Spleen (tissue), 11 donors: Measurements from ENCODE around the gene REXO1. TPM values are rescaled to one million over a fixed set of nuclear protein-coding genes. Genes with fewer than 3 reads are reported as not detected.

ENCODE experiments used
- DNase-seq: peaks from one replicate; pipeline ENCODE4 v3.0.0-alpha.2; 2020
- H3K27ac ChIP-seq, 8 donors: fragments of 200-600 bp; sonication (generic) in 7 of 8; 1 replicate in 4 of 8; 2 replicates in 4 of 8; pipeline versions ENCODE4 v1.5.0 to v1.8.0; 2016 to 2021; ENCODE audit warnings: inconsistent platforms in 4 of 8, mild to moderate bottlenecking in 4 of 8, moderate library complexity in 1 of 8
- H3K27me3 ChIP-seq, 7 donors: fragments of 200-600 bp; sonication (generic) in 6 of 7; replicated peaks in 1 of 7; 1 replicate in 4 of 7; 2 replicates in 3 of 7; pipeline versions ENCODE4 v1.5.0 to v1.8.0; 2016 to 2021; ENCODE audit warnings: inconsistent platforms in 3 of 7, mild to moderate bottlenecking in 1 of 7
- H3K36me3 ChIP-seq, 6 donors: fragments of 200-600 bp; sonication (generic) in 5 of 6; 1 replicate in 4 of 6; 2 replicates in 2 of 6; pipeline versions ENCODE4 v1.5.0 to v1.8.0; 2016 to 2021; ENCODE audit warnings: inconsistent platforms in 2 of 6
- H3K4me1 ChIP-seq, 6 donors: fragments of 200-600 bp; sonication (generic) in 5 of 6; 1 replicate in 3 of 6; 2 replicates in 3 of 6; pipeline versions ENCODE4 v1.5.0 to v1.8.0; 2016 to 2021; ENCODE audit warnings: inconsistent platforms in 3 of 6
- H3K4me3 ChIP-seq, 8 donors: fragments of 200-600 bp; sonication (generic) in 7 of 8; 1 replicate in 4 of 8; 2 replicates in 4 of 8; pipeline versions ENCODE4 v1.5.0 to v1.8.0; 2016 to 2021; ENCODE audit warnings: inconsistent platforms in 4 of 8, mild to moderate bottlenecking in 4 of 8, moderate library complexity in 2 of 8
- H3K9me3 ChIP-seq, 8 donors: fragments of 200-600 bp; sonication (generic) in 7 of 8; 1 replicate in 4 of 8; 2 replicates in 4 of 8; pipeline versions ENCODE4 v1.5.0 to v1.8.0; 2016 to 2021; ENCODE audit warnings: inconsistent platforms in 4 of 8
- CTCF ChIP-seq, 11 experiments: fragments of 200-600 bp in 7 of 11; fragments of 450-650 bp in 4 of 11; sonication (generic) in 4 of 11; IDR thresholded peaks in 8 of 11; conservative IDR thresholded peaks in 3 of 11; 1 replicate in 7 of 11; 2 replicates in 4 of 11; pipeline versions ENCODE4 v1.4.0 to v1.8.0; 2016 to 2021; ENCODE audit warnings: antibody characterized with exemption in 11 of 11, inconsistent platforms in 4 of 11, mild to moderate bottlenecking in 1 of 11
- POLR2A ChIP-seq, 3 donors: fragments of 450-650 bp; IDR thresholded peaks; one replicate each; pipeline ENCODE4 v1.5.1; 2017; ENCODE audit warnings: antibody characterized with exemption in 3 of 3, mild to moderate bottlenecking in 1 of 3
- POLR2AphosphoS5 ChIP-seq, 3 donors: sonication (generic); formaldehyde crosslinking; IDR thresholded peaks; one replicate each; pipeline ENCODE4 v1.5.1; 2017; ENCODE audit warnings: antibody characterized with exemption in 3 of 3
- WGBS, 5 donors: extraction: QIAGEN DNeasy Blood & Tissue Kit in 3 of 5; methylation state at CpG; one replicate each; pipeline versions ENCODE4 v1.1.5 to v1.1.7; 2013 to 2018; 5-methylcytosine and 5-hydroxymethylcytosine counted together
- intact Hi-C: fragments of 100-400 bp; cut with DNase I; formaldehyde crosslinking; loops from one replicate; pipeline ENCODE4 v1.15.0; 2023; ENCODE audit warnings: low total_unique reads
- polyA plus RNA-seq, 3 donors: library from polyadenylated mRNA; stranded (reverse); fragments of 200-250 nt; gene quantifications; one replicate each; pipeline ENCODE4 v1.2.1, GENCODE V29; 2013
- total RNA-seq, 7 donors: library from RNA; depleted of rRNA in 3 of 7; stranded (reverse); fragments of >200 nt in 3 of 7; fragmentation: NEBNext Ultra II Directional in 4 of 7; extraction: Animal tissue kit (Norgen Biotek cat#: 25700) in 4 of 7; gene quantifications; one replicate each; pipeline versions ENCODE4 v1.1.0 to v1.2.1, GENCODE V29; 2016 to 2021
- donor health status: healthy with polysubstance abuse.
- donor health status: DM: no; HTN: no; CAD: no; lungs with moderate emphysema.
- donor health status: DM: no; HTN: no; CAD: no.
- donor health status: Bipolar disorder and iron deficiency.
- donor health status: healthy.
- donor health status: DM: no; HTN: no; CAD: no.
- donor health status: DM: yes; HTN: yes; CAD: no.

Gene REXO1
- total and polyA plus RNA-seq, 10 donors = 13.4 to 88.1 (median 50.6) TPM

DNA sequence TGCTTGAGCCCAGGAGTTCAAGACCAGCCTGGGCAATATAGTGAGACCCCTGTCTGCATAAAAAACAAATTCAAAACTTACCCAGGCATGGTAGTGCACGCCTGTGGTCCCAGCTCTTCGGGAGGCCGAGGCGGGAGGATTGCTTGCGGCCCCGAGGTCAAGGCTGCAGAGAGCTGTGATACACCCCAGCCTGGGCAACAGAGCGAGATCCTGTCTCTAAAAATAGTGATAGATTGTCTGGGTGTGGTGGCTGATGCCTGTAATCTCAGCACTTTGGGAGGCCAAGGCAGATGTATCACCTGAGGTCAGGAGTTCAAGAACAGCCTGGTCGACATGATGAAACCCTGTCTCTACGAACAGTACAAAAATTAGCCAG, 19.1 kb upstream of the REXO1 start:
- WGBS, 5 donors = 84 to 88% (median 86%) methylated on average over 9 of the region's 9 CpGs
- H3K36me3 ChIP-seq = peaks cover 0 to 37% (median 13%) of the 10 kb centered on the region in 6 donors
- no peak for DNase-seq
- peak overlapping the region in 2 of 8 donors; percentile 12 to 20 for H3K27ac ChIP-seq
- TF ChIP-seq POLR2A (IDR thresholded peaks at IDR 0.05) (no peak), CTCF (IDR thresholded peaks at IDR 0.05 in 8 of 11, conservative IDR thresholded peaks at IDR 0.05 in 3 of 11) (no peak), POLR2AphosphoS5 (IDR thresholded peaks at IDR 0.05) (no peak)
- peaks cover 18 to 70% (median 36%) of the 10 kb centered on the region in 6 donors for H3K4me1 ChIP-seq
- no peaks in the 10 kb centered on the region for H3K27me3 ChIP-seq
- no peak overlapping the region for H3K4me3 ChIP-seq
- H3K9me3 ChIP-seq = no peaks in the 10 kb centered on the region
- intact Hi-C loops = no loop called here

- no peak overlapping the region for H3K4me3 ChIP-seq
- WGBS, 5 donors = 84 to 95% (median 88%) methylated on average over 8 of the region's 8 CpGs
- H3K27ac ChIP-seq = peak overlapping the region in 2 of 8 donors; percentile 12 to 20
- peaks cover 0 to 32% (median 11%) of the 10 kb centered on the region in 6 donors for H3K36me3 ChIP-seq
- TF ChIP-seq CTCF (IDR thresholded peaks at IDR 0.05 in 8 of 11, conservative IDR thresholded peaks at IDR 0.05 in 3 of 11) = no peak
- no peak for TF ChIP-seq POLR2A (IDR thresholded peaks at IDR 0.05)
- TF ChIP-seq POLR2AphosphoS5 (IDR thresholded peaks at IDR 0.05) = no peak
- peaks cover 14 to 70% (median 36%) of the 10 kb centered on the region in 6 donors for H3K4me1 ChIP-seq
- intact Hi-C loops = no loop called here
- no peaks in the 10 kb centered on the region for H3K27me3 ChIP-seq
- DNase-seq = no peak
- H3K9me3 ChIP-seq = no peaks in the 10 kb centered on the region
These were observed 18.5 kb upstream of the REXO1 start for GRCh38 chr19:1866693-1867348.

DNA sequence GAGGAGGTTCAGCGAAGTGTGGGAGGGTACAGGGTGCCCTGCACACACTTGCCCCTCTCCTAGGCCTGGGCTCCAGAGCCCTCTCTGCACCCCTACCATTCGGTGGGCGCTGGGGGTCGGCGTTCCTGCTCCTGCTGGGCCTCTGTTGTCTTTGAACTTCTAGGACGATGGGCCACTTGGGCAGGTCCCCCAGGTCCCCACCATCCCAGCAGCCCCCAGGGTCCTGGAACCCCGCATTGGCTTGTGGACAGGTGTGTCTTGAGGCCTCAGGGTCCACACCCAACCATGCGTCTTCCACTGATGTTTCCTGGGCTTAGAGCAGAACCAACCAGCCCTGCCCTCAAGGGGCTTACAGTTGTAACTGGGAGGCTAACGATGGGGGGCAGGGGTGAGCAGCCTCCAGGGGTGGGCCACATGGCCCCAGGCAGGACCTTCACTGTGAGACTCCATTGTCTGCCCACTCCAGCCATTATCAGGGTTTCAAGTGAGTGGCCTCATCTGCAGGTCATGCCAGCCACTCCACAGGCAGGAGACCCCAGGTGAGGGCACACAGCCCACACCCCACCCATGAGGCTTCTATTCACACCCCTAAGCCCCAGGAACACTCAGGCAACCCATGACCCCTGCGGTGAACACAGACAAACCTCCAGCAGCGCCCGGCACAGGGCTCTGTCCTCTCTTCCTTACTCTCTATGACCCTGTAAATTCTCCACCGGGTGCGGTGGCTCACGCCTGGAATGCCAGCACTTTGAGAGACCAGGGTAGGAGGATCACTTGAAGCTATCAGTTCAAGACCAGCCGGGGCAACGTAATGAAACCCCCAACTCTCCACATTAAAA, 17.1 kb upstream of the REXO1 start:
- intact Hi-C loops = no loop called here
- peak; percentile 80 for DNase-seq
- TF ChIP-seq POLR2AphosphoS5 (IDR thresholded peaks at IDR 0.05) (no peak), POLR2A (IDR thresholded peaks at IDR 0.05) (no peak), CTCF (IDR thresholded peaks at IDR 0.05 in 8 of 11, conservative IDR thresholded peaks at IDR 0.05 in 3 of 11) (no peak)
- H3K27ac ChIP-seq = peak overlapping the region; percentile 86 to 99 (median 96)
- no peaks in the 10 kb centered on the region for H3K27me3 ChIP-seq
- 84 to 94% (median 91%) methylated on average over 12 to 17 of the region's 17 CpGs for WGBS, 5 donors
- H3K4me3 ChIP-seq = peak overlapping the region in 6 of 8 donors; percentile 74 to 92 (median 82)
- H3K36me3 ChIP-seq = peaks cover 0 to 17% (median 0%) of the 10 kb centered on the region in 6 donors
- H3K9me3 ChIP-seq = no peaks in the 10 kb centered on the region
- peaks cover 18 to 70% (median 36%) of the 10 kb centered on the region in 6 donors for H3K4me1 ChIP-seq
